ENCODE data around the gene ANK3.

ANK3 gene

DNA sequence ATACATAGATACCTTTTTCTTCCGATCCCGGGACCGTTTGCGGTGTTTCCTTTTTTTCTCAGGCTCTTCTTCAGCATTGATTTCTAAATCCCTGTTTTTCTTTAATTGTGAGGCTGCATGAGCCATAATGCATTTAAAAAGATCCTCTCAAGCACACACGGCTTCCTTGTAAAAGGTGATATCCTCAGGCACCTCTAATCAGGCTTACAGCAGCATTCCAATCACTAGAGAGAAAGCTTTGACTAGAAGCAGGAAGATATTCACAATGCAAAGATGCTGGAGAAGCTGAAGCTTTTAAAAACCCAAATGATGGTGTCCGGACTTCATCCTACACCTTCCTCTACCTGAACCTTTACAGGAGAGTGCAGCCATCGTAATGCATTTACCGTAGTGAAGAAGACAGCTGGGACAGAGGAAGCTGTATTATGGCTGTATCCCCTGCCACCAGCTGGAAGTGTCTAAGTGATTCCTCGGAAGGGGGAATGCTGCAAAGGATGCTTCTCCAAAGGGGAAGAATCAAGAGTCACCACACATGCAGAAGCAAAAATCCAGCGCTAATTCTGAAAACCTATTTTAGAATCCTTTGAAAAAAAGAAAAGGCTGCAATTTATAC, at the start of gene ANK3:
Gene ANK3, minus strand, starts transcription at position 463 of the 613 bp plus-strand sequence. Its CDS starts 337 bp downstream, at position 126.
- DNase-seq (ENCODE audit: extremely low read depth, low read depth) = no peak
- TF ChIP-seq, protein P1, sequence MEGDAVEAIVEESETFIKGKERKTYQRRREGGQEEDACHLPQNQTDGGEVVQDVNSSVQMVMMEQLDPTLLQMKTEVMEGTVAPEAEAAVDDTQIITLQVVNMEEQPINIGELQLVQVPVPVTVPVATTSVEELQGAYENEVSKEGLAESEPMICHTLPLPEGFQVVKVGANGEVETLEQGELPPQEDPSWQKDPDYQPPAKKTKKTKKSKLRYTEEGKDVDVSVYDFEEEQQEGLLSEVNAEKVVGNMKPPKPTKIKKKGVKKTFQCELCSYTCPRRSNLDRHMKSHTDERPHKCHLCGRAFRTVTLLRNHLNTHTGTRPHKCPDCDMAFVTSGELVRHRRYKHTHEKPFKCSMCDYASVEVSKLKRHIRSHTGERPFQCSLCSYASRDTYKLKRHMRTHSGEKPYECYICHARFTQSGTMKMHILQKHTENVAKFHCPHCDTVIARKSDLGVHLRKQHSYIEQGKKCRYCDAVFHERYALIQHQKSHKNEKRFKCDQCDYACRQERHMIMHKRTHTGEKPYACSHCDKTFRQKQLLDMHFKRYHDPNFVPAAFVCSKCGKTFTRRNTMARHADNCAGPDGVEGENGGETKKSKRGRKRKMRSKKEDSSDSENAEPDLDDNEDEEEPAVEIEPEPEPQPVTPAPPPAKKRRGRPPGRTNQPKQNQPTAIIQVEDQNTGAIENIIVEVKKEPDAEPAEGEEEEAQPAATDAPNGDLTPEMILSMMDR (IDR thresholded peaks at IDR 0.05; ENCODE audit: low read depth, low read length) = no peak

DNA sequence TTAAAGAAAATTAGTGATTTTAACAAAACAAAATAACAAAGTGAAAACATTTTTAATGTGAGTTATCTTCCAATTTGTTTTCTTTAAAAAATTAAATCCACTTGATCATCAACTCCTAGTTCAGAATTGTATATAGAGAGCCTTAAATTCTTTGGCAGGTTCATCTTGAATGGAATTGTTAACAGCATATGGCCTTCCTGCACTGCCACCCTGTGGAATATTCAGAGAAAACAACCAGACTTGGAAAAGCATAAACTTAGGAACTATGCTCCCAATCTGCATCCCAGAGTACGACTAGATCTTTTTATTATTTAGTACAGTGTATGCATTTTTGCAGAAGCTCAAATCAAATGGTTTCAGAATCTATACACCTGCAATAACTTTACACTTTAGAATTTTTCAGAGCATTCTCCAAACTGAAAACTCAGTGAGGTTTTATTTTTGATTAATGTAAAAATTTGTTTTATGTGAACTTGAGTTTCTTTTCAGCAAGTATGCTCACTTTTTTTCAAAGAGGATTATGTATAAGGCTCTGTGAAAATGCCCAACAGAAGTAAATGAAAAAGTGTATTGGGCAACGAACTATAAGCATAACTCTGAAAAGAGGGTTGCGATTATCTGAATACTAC, 44.9 kb upstream of the ANK3 start:
- TF ChIP-seq, protein P1 (IDR thresholded peaks at IDR 0.05; ENCODE audit: low read depth, low read length) = peak; percentile 59
- no peak for DNase-seq (ENCODE audit: extremely low read depth, low read depth)

DNA sequence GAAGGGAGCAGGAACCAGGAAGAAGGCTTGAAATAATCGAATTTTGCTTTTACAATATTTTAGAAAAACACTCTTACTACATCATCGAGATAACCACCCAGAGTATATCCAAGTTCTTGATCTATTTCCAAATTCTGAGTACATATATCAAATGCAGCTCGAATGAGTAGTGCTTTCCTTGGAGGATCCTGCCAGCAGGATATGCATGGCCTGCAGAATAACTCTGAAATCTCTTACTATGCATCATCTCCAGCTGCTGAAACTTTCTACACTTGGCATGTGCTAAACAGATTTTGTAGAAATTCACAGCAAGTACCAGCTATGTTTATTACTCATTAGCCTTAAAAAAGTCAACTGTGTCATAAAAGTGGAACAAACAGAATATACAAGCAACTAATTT, 44.0 kb upstream of the ANK3 start:
- no peak for DNase-seq (ENCODE audit: extremely low read depth, low read depth)
- TF ChIP-seq, protein P1 (IDR thresholded peaks at IDR 0.05; ENCODE audit: low read depth, low read length) = no peak; the same call in 1 of the 2 replicates

DNA sequence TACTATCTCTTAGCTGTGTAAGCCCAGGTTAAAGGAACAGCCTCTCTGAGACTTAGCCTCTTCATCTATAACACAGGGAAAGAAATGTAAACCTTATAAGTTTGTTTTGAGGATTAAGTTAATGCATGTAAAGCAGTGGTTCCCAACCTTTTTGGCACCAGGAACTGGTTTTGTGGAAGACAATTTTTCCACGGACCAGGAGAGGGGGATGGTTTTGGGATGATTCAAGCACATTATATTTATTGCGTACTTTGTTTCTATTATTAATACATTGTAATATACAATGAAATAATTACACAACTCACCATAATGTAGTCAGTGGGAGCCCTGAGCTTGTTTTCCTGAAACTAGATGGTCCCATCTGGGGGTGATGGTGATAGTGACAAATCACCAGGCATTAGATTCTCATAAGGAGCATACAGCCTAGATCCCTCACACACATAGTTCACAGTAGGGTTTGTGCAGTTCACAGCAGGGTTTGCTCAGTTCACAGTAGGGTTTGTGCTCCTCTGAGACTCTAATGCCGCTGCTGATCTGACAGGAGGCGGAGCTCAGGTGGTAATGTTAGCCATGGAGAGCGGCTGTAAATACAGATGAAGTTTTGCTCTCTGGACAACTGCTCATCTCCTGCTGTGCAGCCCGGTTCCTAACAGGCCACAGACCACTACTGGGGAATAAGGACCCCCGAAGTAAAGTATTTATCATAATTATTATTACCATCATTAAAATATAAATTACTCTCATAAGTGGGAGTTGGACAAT, 41.3 kb upstream of the ANK3 start:
- DNase-seq (ENCODE audit: extremely low read depth, low read depth) = no peak
- TF ChIP-seq, protein P1 (IDR thresholded peaks at IDR 0.05; ENCODE audit: low read depth, low read length) = no peak

DNA sequence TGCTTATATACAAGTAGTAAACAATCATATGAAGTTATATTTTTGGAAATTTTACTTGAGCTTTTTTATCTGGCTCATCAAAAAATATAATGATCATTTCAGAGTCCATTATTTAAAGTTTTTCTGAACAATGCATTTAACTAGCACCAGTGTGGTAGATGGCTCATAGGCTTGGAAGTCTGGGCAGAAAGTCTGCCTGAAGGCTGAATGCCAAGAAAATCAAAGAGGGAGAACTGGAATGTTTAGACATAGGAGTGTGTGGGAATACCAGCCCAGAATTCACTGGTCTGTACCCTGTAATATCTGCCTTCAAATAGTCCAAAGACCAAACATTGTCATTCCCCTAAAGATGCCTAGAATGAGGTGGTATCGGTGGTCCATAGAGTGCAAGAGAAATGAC, 40.3 kb upstream of the ANK3 start:
- no peak for DNase-seq (ENCODE audit: extremely low read depth, low read depth)
- TF ChIP-seq, protein P1 (IDR thresholded peaks at IDR 0.05; ENCODE audit: low read depth, low read length) = no peak

DNA sequence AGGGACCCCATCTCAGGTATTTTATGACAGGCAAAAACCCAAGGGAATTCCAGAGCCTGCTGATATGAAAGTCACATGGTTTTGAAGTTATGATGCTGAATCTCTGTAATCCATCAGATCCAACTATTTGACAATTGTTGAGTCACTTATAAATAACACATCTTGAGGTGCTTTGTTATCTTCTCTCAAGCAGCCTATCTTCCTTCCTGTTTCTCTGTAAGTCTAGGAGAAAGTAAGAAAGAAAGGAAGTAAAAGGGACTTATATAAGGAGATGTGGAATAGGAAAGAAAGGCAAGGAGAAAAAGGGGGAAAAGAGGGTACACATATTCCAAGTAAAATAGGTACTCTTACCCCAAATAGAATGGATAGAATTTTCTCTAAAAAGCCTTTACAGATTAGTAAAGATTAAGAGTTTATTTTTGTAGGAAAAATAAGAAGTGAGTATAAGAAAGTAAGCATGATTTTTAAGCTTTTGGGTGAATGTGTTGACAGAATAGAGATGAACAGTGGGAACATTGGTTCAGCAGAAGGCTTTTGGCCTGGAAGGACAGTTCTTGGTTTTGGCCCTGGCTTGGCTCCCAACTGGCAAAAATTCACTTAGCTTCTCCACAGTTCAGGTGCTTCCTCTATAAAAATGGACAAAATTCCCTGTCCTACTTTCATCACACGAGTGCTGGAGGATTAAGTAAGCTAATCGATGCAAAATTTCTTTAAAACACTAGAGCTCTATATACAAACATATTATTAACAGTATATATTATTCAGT, 39.6 kb upstream of the ANK3 start:
- no peak for DNase-seq (ENCODE audit: extremely low read depth, low read depth)
- TF ChIP-seq, protein P1 (IDR thresholded peaks at IDR 0.05; ENCODE audit: low read depth, low read length) = no peak
